ENCODE data around the gene CDK5RAP3. TPM values are rescaled to one million over a fixed set of nuclear protein-coding genes. Genes with fewer than 3 reads are reported as not detected.
"Not testable (repeated sequence)": the region's sequence is repeated elsewhere in the genome, so short reads cannot be mapped to it uniquely, and the experiment has no call there.

The CDK5RAP3 gene
- total RNA-seq, 6 donors from 2014 or later, result 76.6 to 661 (median 160) TPM

DNA sequence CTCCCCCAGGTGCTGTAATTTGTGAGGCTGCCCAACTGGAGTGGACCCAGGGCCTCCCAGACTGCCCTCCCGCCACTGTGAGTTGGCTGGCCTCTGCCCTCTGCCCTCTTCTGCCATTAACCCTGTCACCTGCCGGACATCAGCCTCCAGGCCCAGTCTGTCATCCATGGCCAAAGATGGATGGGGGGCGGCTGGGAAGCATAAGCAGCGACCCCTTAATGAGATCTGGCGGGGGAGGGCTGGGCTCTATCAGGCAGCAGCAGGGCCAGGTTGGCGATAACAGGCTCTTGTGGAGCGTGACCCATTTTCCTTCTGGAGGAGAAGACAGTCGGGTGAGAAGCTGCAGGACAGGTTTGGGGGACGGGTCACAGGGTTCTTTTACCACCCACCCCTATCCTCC lies 25.3 kb downstream of the CDK5RAP3 start:
- DNase-seq (no peak), ATAC-seq (ENCODE audit: low FRiP score in 2 of 2) (no peak)
- Histone ChIP-seq H3K27ac (no peak overlapping the region), H3K27me3 (no peaks in the 10 kb centered on the region), H3K36me3 (no peaks in the 10 kb centered on the region), H3K4me3 (no peak overlapping the region), H3K4me1 (no peaks in the 10 kb centered on the region), H3K9me3 (no peaks in the 10 kb centered on the region)
- WGBS, 2 donors, result 51 to 66% methylated on average over 7 to 9 of the region's 9 CpGs
- TF ChIP-seq POLR2A (IDR thresholded peaks at IDR 0.05), result no peak
- no peak for TF ChIP-seq EP300 (IDR thresholded peaks at IDR 0.05)
- TF ChIP-seq POLR2AphosphoS5 (IDR thresholded peaks at IDR 0.05), result no peak
- TF ChIP-seq, protein P1, sequence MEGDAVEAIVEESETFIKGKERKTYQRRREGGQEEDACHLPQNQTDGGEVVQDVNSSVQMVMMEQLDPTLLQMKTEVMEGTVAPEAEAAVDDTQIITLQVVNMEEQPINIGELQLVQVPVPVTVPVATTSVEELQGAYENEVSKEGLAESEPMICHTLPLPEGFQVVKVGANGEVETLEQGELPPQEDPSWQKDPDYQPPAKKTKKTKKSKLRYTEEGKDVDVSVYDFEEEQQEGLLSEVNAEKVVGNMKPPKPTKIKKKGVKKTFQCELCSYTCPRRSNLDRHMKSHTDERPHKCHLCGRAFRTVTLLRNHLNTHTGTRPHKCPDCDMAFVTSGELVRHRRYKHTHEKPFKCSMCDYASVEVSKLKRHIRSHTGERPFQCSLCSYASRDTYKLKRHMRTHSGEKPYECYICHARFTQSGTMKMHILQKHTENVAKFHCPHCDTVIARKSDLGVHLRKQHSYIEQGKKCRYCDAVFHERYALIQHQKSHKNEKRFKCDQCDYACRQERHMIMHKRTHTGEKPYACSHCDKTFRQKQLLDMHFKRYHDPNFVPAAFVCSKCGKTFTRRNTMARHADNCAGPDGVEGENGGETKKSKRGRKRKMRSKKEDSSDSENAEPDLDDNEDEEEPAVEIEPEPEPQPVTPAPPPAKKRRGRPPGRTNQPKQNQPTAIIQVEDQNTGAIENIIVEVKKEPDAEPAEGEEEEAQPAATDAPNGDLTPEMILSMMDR (IDR thresholded peaks at IDR 0.05), result no peak

DNA sequence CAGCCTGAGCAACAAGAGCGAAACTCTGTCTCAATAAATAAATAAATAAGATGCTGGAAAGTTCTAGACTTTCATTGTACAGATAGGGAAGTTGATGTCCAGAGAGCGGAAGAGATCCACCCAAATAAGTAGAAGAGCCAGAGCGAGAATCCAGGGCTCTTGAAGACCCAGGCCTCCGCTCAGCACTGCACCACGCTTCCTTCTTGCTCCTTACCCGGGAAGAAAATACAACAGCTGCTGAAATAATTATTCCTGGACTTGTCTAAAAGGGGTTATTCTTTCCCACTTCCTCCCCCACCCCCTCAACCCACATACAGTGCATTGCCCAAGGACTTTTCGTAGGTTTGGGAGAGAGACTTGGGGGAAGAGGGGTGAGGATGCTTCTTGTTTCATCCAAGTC lies 26.7 kb downstream of the CDK5RAP3 start:
- peak overlapping the region in 2 of 4 donors; percentile 18 to 30 for H3K27ac ChIP-seq
- peaks cover 2 to 12% (median 6%) of the 10 kb centered on the region in 4 donors for H3K4me1 ChIP-seq
- DNase-seq, result no peak
- no peaks in the 10 kb centered on the region for H3K27me3 ChIP-seq
- H3K4me3 ChIP-seq, result no peak overlapping the region
- TF ChIP-seq POLR2AphosphoS5 (IDR thresholded peaks at IDR 0.05) (no peak), EP300 (IDR thresholded peaks at IDR 0.05) (no peak), POLR2A (IDR thresholded peaks at IDR 0.05) (no peak)
- TF ChIP-seq, protein P1 (IDR thresholded peaks at IDR 0.05), result no peak
- no peaks in the 10 kb centered on the region for H3K9me3 ChIP-seq
- ATAC-seq (ENCODE audit: low FRiP score in 2 of 2), result no peak
- no peaks in the 10 kb centered on the region for H3K36me3 ChIP-seq
- WGBS, 2 donors, result 63 to 75% methylated on average over 7 of the region's 7 CpGs

DNA sequence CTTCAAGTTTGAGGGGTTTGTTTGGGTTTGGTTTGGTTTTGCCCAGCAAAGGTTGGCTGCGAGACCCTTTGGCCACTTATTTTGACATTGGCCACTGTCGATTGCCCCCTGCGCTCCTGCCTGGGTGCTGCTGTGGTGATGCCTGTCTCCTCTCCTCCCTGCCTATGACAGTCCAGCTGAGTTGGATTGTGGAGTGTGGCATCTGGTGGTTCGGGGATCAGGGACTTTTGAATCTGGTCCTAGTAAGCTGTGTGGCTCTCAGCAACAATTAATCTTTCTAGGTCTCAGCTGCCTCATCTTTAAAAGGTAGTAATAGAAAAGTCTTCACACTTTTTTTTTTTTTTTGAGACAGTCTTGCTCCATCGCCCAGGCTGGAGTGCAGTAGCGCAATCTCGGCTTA lies 27.1 kb downstream of the CDK5RAP3 start:
- Histone ChIP-seq H3K4me1 (peaks cover 4 to 14% (median 9%) of the 10 kb centered on the region in 4 donors), H3K36me3 (no peaks in the 10 kb centered on the region), H3K27ac (peak overlapping the region in 2 of 4 donors; percentile 18 to 30), H3K27me3 (no peaks in the 10 kb centered on the region), H3K9me3 (no peaks in the 10 kb centered on the region), H3K4me3 (no peak overlapping the region)
- TF ChIP-seq EP300 (IDR thresholded peaks at IDR 0.05) (no peak), POLR2AphosphoS5 (IDR thresholded peaks at IDR 0.05) (no peak), POLR2A (IDR thresholded peaks at IDR 0.05) (no peak)
- TF ChIP-seq, protein P1 (IDR thresholded peaks at IDR 0.05), result no peak
- ATAC-seq (ENCODE audit: low FRiP score in 2 of 2) (no peak), DNase-seq (no peak)
- 89 to 91% methylated on average over 7 of the region's 7 CpGs for WGBS, 2 donors

DNA sequence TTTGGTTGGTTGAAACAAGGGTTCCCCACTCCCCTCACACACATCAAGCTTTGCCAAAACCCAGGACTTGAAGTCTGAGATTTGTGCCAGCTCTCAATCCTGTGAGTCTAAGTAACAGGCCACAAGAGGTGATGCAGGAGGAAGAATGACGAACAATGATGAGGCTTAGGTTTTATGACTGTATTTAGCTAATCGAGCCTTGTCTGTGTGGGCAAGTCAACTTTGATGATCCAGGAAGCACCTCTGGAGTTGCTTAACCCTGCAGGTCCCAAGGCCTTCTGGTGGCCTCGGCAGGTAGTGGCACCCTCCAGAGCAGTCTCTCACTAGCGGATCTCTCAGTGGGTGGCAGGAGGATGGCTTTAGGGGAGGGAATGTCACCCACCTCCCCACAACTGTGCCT lies 28.7 kb downstream of the CDK5RAP3 start:
- H3K9me3 ChIP-seq, result no peaks in the 10 kb centered on the region
- H3K4me1 ChIP-seq, result peaks cover 9 to 19% (median 11%) of the 10 kb centered on the region in 4 donors
- TF ChIP-seq POLR2AphosphoS5 (IDR thresholded peaks at IDR 0.05) (no peak), EP300 (IDR thresholded peaks at IDR 0.05) (no peak), POLR2A (IDR thresholded peaks at IDR 0.05) (no peak)
- TF ChIP-seq, protein P1 (IDR thresholded peaks at IDR 0.05), result no peak
- DNase-seq (no peak), ATAC-seq (ENCODE audit: low FRiP score in 2 of 2) (no peak)
- no peak overlapping the region for H3K27ac ChIP-seq
- no peak overlapping the region for H3K4me3 ChIP-seq
- H3K36me3 ChIP-seq, result no peaks in the 10 kb centered on the region
- WGBS, 2 donors, result 22 to 49% methylated on average over 2 to 4 of the region's 4 CpGs
- no peaks in the 10 kb centered on the region for H3K27me3 ChIP-seq

DNA sequence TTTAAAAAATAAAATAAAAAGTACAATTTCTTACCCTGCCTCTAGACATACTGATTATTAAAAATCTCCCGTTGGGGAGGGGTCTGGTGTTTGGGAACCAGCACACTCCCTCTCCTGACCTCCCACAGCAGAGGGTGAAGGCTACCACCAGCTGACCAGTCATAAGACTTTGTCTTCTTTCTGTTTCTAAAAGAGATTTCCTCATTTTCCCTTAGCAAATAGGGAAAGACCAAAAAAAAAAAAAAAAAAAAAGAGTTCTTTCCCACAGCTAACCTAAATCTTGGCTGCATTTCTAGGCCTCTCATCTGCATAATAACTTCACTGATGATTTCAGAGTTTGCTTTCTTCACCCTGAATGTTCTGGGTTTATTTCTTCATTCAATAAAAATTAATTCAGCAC lies 30.3 kb downstream of the CDK5RAP3 start:
- no peak for DNase-seq
- no peak for TF ChIP-seq POLR2AphosphoS5 (IDR thresholded peaks at IDR 0.05)
- no peak for TF ChIP-seq POLR2A (IDR thresholded peaks at IDR 0.05)
- TF ChIP-seq, protein P1 (IDR thresholded peaks at IDR 0.05), result no peak
- no peak for TF ChIP-seq EP300 (IDR thresholded peaks at IDR 0.05)
- Histone ChIP-seq H3K4me3 (no peak overlapping the region), H3K27ac (peak overlapping the region in 3 of 4 donors; percentile 59 to 73 (median 69)), H3K9me3 (no peaks in the 10 kb centered on the region), H3K27me3 (no peaks in the 10 kb centered on the region), H3K4me1 (peaks cover 9 to 19% (median 11%) of the 10 kb centered on the region in 4 donors), H3K36me3 (no peaks in the 10 kb centered on the region)
- WGBS, 2 donors, result 79% methylated on average over 1 of the region's 1 CpG
- peak in 1 of 2 donors; percentile 37 for ATAC-seq (ENCODE audit: low FRiP score in 2 of 2)

DNA sequence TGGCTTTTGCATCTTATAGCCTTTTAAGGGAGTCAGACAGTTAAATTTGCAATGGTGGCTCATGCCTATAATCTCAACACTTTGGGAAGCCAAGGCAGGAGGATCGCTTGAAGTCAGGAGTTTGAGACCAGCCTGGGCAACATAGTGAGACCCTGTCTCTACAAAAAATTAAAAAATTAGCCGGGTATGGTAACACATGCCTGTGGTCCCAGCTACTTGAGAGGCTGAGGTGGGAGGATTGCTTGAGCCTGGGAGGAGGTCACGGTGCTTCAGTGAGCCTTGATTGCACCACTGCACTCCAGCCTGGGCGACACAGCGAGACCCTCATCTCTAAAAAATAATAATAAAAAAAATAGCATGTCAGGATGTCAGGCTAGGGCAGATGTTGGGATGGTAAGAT lies 30.7 kb downstream of the CDK5RAP3 start:
- DNase-seq; H3K9me3 ChIP-seq; H3K4me3 ChIP-seq; H3K27me3 ChIP-seq; ATAC-seq (ENCODE audit: low FRiP score in 2 of 2); H3K36me3 ChIP-seq: not testable (repeated sequence)
- H3K27ac ChIP-seq, result peak overlapping the region in 3 of 4 donors; percentile 59 to 73 (median 69)
- H3K4me1 ChIP-seq, result peaks cover 9 to 19% (median 11%) of the 10 kb centered on the region in 4 donors
- WGBS, 2 donors, result 86 to 95% methylated on average over 5 of the region's 5 CpGs

All from upper lobe of left lung (tissue), 6 donors.